Neural crest cell (in vitro differentiated cells): ENCODE results near the gene VWA7. TPM values are rescaled to one million over a fixed set of nuclear protein-coding genes. Genes with fewer than 3 reads are reported as not detected.
A peak's percentile ranks its signal among the peaks of the same experiment; 100 is the strongest.

Experiments used
- DNase-seq: peaks from one replicate; pipeline ENCODE4 v3.0.0; 2021; ENCODE audit warnings: low read depth, mixed read lengths, low spot score
- H3K27ac Mint-ChIP-seq: one replicate; pipeline ENCODE4 v1.8.0; 2021; ENCODE audit warnings: mild to moderate bottlenecking, mixed read lengths; ENCODE audit not compliant: unreplicated experiment
- H3K27me3 Mint-ChIP-seq: 2 replicates; pipeline ENCODE4 v1.8.0; 2021; ENCODE audit warnings: low read depth, mild to moderate bottlenecking, mixed read lengths
- H3K36me3 Mint-ChIP-seq: 2 replicates; pipeline ENCODE4 v1.8.0; 2021; ENCODE audit warnings: low read depth, mild to moderate bottlenecking, mixed read lengths
- H3K4me1 Mint-ChIP-seq: 2 replicates; pipeline ENCODE4 v1.8.0; 2021; ENCODE audit warnings: mixed read lengths
- H3K4me3 Mint-ChIP-seq: one replicate; pipeline ENCODE4 v1.8.0; 2021; ENCODE audit warnings: mild to moderate bottlenecking, mixed read lengths
- H3K9me3 Mint-ChIP-seq: 2 replicates; pipeline ENCODE4 v1.8.0; 2021; ENCODE audit warnings: mixed read lengths
- total RNA-seq: library from RNA; stranded (reverse); gene quantifications from 2 replicates; pipeline ENCODE4 v1.2.1, GENCODE V29; 2021
- TF ChIP-seq, protein P1 (sequence below): fragments of 200-600 bp; sonication (generic); conservative IDR thresholded peaks from 2 replicates; pipeline ENCODE4 v1.5.0; 2021; ENCODE audit warnings: antibody characterized with exemption, mild to moderate bottlenecking

The VWA7 gene
- total RNA-seq, 1 donor from 2014 or later = 2.7 TPM

GRCh38 chr6:31739639-31740396, 37.3 kb downstream of the VWA7 start, which contains the start of gene MSH5:
MSH5 (plus strand) TSS chr6:31740005; CDS start chr6:31740467, 462 bp downstream.
- peak; percentile 95 for DNase-seq
- Mint-ChIP-seq H3K4me3 (peak within 1 kb of the TSS; percentile 93), H3K27ac (peak within 1 kb of the TSS; percentile 99), H3K27me3 (no peaks in the 10 kb centered on the region), H3K36me3 (peaks cover 11% of the 10 kb centered on the region), H3K4me1 (peaks cover 80% of the 10 kb centered on the region), H3K9me3 (no peaks in the 10 kb centered on the region)
- TF ChIP-seq, protein P1, sequence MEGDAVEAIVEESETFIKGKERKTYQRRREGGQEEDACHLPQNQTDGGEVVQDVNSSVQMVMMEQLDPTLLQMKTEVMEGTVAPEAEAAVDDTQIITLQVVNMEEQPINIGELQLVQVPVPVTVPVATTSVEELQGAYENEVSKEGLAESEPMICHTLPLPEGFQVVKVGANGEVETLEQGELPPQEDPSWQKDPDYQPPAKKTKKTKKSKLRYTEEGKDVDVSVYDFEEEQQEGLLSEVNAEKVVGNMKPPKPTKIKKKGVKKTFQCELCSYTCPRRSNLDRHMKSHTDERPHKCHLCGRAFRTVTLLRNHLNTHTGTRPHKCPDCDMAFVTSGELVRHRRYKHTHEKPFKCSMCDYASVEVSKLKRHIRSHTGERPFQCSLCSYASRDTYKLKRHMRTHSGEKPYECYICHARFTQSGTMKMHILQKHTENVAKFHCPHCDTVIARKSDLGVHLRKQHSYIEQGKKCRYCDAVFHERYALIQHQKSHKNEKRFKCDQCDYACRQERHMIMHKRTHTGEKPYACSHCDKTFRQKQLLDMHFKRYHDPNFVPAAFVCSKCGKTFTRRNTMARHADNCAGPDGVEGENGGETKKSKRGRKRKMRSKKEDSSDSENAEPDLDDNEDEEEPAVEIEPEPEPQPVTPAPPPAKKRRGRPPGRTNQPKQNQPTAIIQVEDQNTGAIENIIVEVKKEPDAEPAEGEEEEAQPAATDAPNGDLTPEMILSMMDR = no peak

- Mint-ChIP-seq H3K27ac (peak overlapping the region; percentile 100), H3K36me3 (peaks cover 9% of the 10 kb centered on the region), H3K27me3 (no peaks in the 10 kb centered on the region), H3K4me1 (peaks cover 86% of the 10 kb centered on the region), H3K9me3 (no peaks in the 10 kb centered on the region), H3K4me3 (peak overlapping the region; percentile 93)
- DNase-seq = no peak
- TF ChIP-seq, protein P1 = peak; percentile 30
Observed at GRCh38 chr6:31737991-31738979, 38.8 kb downstream of the VWA7 start.

DNA sequence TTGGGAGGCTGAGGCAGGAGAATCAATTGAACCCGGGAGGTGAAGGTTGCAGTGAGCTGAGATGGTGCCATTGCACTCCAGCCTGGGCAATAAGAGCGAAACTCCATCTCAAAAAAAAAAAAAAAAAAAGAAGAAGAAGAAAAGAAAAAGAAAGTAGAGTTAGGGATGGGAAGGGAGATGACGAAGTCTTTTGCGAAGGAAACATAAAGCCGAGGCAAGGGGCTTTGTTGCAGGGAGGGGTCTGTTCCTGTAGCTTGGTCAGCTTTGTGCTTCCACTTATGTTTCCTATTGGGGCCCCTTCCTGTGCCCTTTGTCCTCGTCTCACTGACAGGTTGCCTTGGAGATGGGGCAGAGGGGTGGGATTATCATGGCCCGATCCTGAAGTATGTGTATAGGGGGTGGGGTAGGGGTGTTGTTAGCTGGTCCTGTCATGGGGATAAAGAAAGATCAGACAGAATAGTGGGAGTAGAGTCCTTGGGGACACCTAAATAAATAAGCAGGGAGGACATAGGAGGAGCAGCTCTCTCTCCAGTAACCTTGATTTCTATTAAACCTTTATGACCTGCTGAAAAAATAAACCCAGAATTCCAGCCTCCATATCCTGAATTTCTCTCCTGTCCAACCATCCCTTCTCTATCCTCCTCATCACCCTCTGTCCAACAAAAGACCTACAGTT, 39.7 kb downstream of the VWA7 start:
- peak overlapping the region; percentile 93 for H3K4me3 Mint-ChIP-seq
- H3K36me3 Mint-ChIP-seq = peaks cover 9% of the 10 kb centered on the region
- TF ChIP-seq, protein P1 = no peak
- no peaks in the 10 kb centered on the region for H3K27me3 Mint-ChIP-seq
- H3K27ac Mint-ChIP-seq = peak overlapping the region; percentile 100
- DNase-seq = no peak
- no peaks in the 10 kb centered on the region for H3K9me3 Mint-ChIP-seq
- H3K4me1 Mint-ChIP-seq = peaks cover 84% of the 10 kb centered on the region

DNA sequence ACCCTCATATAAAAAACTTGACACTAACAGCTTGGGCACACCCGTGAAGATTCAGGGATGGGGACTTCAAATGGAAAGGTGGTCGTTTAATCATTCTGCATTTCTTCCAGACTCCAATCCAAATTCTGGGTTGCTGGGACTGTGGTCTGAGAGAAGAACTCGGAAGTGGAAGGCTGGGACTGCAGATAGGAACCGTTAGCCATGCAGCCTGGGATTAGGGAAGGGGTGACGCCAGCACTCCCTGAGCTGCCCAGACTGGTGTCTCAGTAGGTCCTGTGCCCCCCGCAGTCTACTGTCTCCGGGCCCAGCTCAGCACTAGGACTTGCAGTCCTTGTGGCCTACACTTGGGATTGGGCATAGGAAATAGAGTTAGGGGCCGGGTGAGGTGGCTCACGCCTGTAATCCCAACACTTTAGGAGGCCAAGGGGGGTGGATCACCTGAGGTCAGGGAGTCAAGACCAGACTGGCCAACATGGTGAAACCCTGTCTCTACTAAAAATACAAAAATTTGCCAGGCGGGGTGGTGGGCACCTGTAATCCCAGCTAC, 40.3 kb downstream of the VWA7 start:
- no peaks in the 10 kb centered on the region for H3K27me3 Mint-ChIP-seq
- TF ChIP-seq, protein P1 = no peak

More for the DNA sequence above, 40.3 kb downstream of the VWA7 start:
- H3K4me1 Mint-ChIP-seq = peaks cover 83% of the 10 kb centered on the region
- DNase-seq = no peak
- H3K9me3 Mint-ChIP-seq = no peaks in the 10 kb centered on the region
- H3K36me3 Mint-ChIP-seq = peaks cover 12% of the 10 kb centered on the region
- H3K4me3 Mint-ChIP-seq = peak overlapping the region; percentile 93
- H3K27ac Mint-ChIP-seq = peak overlapping the region; percentile 100
